ENCODE results near the gene GAB2. TPM values are rescaled to one million over a fixed set of nuclear protein-coding genes. Genes with fewer than 3 reads are reported as not detected.
"Not testable (repeated sequence)": the region's sequence is repeated elsewhere in the genome, so short reads cannot be mapped to it uniquely, and the experiment has no call there.

The GAB2 gene
- total and polyA plus RNA-seq, 2 of the 13 experiments (the other 11 are each of a cell fraction or from before 2014, with no cell fraction given) = 4.1 to 8.6 TPM

- no TSS peak for BruUV-seq (replicated peaks)
- no peaks in the 10 kb centered on the region for H3K36me3 ChIP-seq (replicated peaks in 1 of 2; ENCODE audit: control insufficient read depth in 1 of 2, insufficient read depth in 2 of 2, low read length in 2 of 2)
- H3K4me1 ChIP-seq (ENCODE audit: insufficient read depth, low read length) = peaks cover under 1% of the 10 kb centered on the region; the same call in 1 of the 2 replicates
- in situ Hi-C loops (cut with HindIII; ENCODE audit: extremely low pct_ligation_motif_present, low pct_unique_long_range_greater_than_20kb) (no loop called here), intact Hi-C loops (cut with micrococcal nuclease; ENCODE audit: unreplicated experiment) (no loop called here)
- H3K9me3 ChIP-seq (ENCODE audit: low read length) = no peaks in the 10 kb centered on the region
- H3K27me3 ChIP-seq (ENCODE audit: control insufficient read depth in 1 of 2, insufficient read depth in 2 of 2, low read length in 2 of 2) = no peaks in the 10 kb centered on the region
- ChIA-PET CTCF (ENCODE audit: low intra/inter-chr PET ratio, low total read pairs) (no interaction called here), POLR2A (no interaction called here)
- H4K20me1 ChIP-seq (ENCODE audit: insufficient read depth, low read length) = 0 out of 2 replicates have a peak, but pooled peaks cover 5% of the 10 kb centered on the region
- H3K79me2 ChIP-seq (ENCODE audit: insufficient read depth, low read length) = no peaks in the 10 kb centered on the region
- no peak overlapping the region for H3K4me2 ChIP-seq (ENCODE audit: low read depth, low read length)
- WGBS (ENCODE audit: low lambda C conversion rate) = 93% methylated on average over 3 of the region's 3 CpGs
- H3K4me3 ChIP-seq (replicated peaks in 1 of 3; ENCODE audit: insufficient read depth in 1 of 3, low read depth in 2 of 3, low read length in 3 of 3) = no peak overlapping the region
- DNase-seq (ENCODE audit: low spot score) (no peak), ATAC-seq (no peak), FAIRE-seq (no peak)
- no peak overlapping the region for H2AFZ ChIP-seq (ENCODE audit: low read length)
- no peak overlapping the region for H3K9ac ChIP-seq (ENCODE audit: insufficient read depth, low read depth, low read length)
- no peak overlapping the region for H3K27ac ChIP-seq (ENCODE audit: extremely low read length, insufficient read depth, low read length)
- TF ChIP-seq GABPA (IDR thresholded peaks at IDR 0.05; ENCODE audit: low read depth, low read length) = no peak
- TF ChIP-seq GABPA (CRISPR knock-in tag; IDR thresholded peaks at IDR 0.05; ENCODE audit: low read depth) = no peak
These were observed 57.7 kb downstream of the GAB2 start for GRCh38 chr11:78359921-78360320.

GRCh38 chr11:78357924-78358323 is 59.7 kb downstream of the GAB2 start:
- ATAC-seq; H3K4me2 ChIP-seq (ENCODE audit: low read depth, low read length); CTCF ChIA-PET (ENCODE audit: low intra/inter-chr PET ratio, low total read pairs); POLR2A ChIA-PET; H4K20me1 ChIP-seq (ENCODE audit: insufficient read depth, low read length); H3K36me3 ChIP-seq (replicated peaks in 1 of 2; ENCODE audit: control insufficient read depth in 1 of 2, insufficient read depth in 2 of 2, low read length in 2 of 2); H3K4me1 ChIP-seq (ENCODE audit: insufficient read depth, low read length); H3K27ac ChIP-seq (ENCODE audit: extremely low read length, insufficient read depth, low read length); H3K9ac ChIP-seq (ENCODE audit: insufficient read depth, low read depth, low read length); in situ Hi-C loops (cut with HindIII; ENCODE audit: extremely low pct_ligation_motif_present, low pct_unique_long_range_greater_than_20kb); FAIRE-seq; H3K4me3 ChIP-seq (replicated peaks in 1 of 3; ENCODE audit: insufficient read depth in 1 of 3, low read depth in 2 of 3, low read length in 3 of 3); H3K9me3 ChIP-seq (ENCODE audit: low read length); intact Hi-C loops (cut with micrococcal nuclease; ENCODE audit: unreplicated experiment); DNase-seq (ENCODE audit: low spot score); H2AFZ ChIP-seq (ENCODE audit: low read length); BruUV-seq (replicated peaks); H3K79me2 ChIP-seq (ENCODE audit: insufficient read depth, low read length); H3K27me3 ChIP-seq (ENCODE audit: control insufficient read depth in 1 of 2, insufficient read depth in 2 of 2, low read length in 2 of 2): not testable (repeated sequence)
- 96% methylated on average over 3 of the region's 3 CpGs for WGBS (ENCODE audit: low lambda C conversion rate)

- in situ Hi-C loops (cut with HindIII; ENCODE audit: extremely low pct_ligation_motif_present, low pct_unique_long_range_greater_than_20kb); POLR2A ChIA-PET; H3K79me2 ChIP-seq (ENCODE audit: insufficient read depth, low read length); H3K9me3 ChIP-seq (ENCODE audit: low read length); ATAC-seq; H2AFZ ChIP-seq (ENCODE audit: low read length); DNase-seq (ENCODE audit: low spot score); H3K4me1 ChIP-seq (ENCODE audit: insufficient read depth, low read length); H3K9ac ChIP-seq (ENCODE audit: insufficient read depth, low read depth, low read length); intact Hi-C loops (cut with micrococcal nuclease; ENCODE audit: unreplicated experiment); H3K27ac ChIP-seq (ENCODE audit: extremely low read length, insufficient read depth, low read length); H3K36me3 ChIP-seq (replicated peaks in 1 of 2; ENCODE audit: control insufficient read depth in 1 of 2, insufficient read depth in 2 of 2, low read length in 2 of 2); H3K27me3 ChIP-seq (ENCODE audit: control insufficient read depth in 1 of 2, insufficient read depth in 2 of 2, low read length in 2 of 2); H3K4me3 ChIP-seq (replicated peaks in 1 of 3; ENCODE audit: insufficient read depth in 1 of 3, low read depth in 2 of 3, low read length in 3 of 3); H3K4me2 ChIP-seq (ENCODE audit: low read depth, low read length); H4K20me1 ChIP-seq (ENCODE audit: insufficient read depth, low read length); FAIRE-seq; BruUV-seq (replicated peaks); CTCF ChIA-PET (ENCODE audit: low intra/inter-chr PET ratio, low total read pairs): not testable (repeated sequence)
- WGBS (ENCODE audit: low lambda C conversion rate) = 100% methylated on average over 1 of the region's 1 CpG
These were observed 60.2 kb downstream of the GAB2 start for GRCh38 chr11:78357425-78357824.

- H2AFZ ChIP-seq (ENCODE audit: low read length); H3K9ac ChIP-seq (ENCODE audit: insufficient read depth, low read depth, low read length); H3K4me3 ChIP-seq (replicated peaks in 1 of 3; ENCODE audit: insufficient read depth in 1 of 3, low read depth in 2 of 3, low read length in 3 of 3); POLR2A ChIA-PET; BruUV-seq (replicated peaks); H3K9me3 ChIP-seq (ENCODE audit: low read length); H3K27me3 ChIP-seq (ENCODE audit: control insufficient read depth in 1 of 2, insufficient read depth in 2 of 2, low read length in 2 of 2); H3K79me2 ChIP-seq (ENCODE audit: insufficient read depth, low read length); ATAC-seq; H3K27ac ChIP-seq (ENCODE audit: extremely low read length, insufficient read depth, low read length); H3K4me2 ChIP-seq (ENCODE audit: low read depth, low read length); FAIRE-seq; DNase-seq (ENCODE audit: low spot score); intact Hi-C loops (cut with micrococcal nuclease; ENCODE audit: unreplicated experiment); H3K36me3 ChIP-seq (replicated peaks in 1 of 2; ENCODE audit: control insufficient read depth in 1 of 2, insufficient read depth in 2 of 2, low read length in 2 of 2); CTCF ChIA-PET (ENCODE audit: low intra/inter-chr PET ratio, low total read pairs); H4K20me1 ChIP-seq (ENCODE audit: insufficient read depth, low read length); in situ Hi-C loops (cut with HindIII; ENCODE audit: extremely low pct_ligation_motif_present, low pct_unique_long_range_greater_than_20kb): not testable (repeated sequence)
- 100% methylated on average over 3 of the region's 3 CpGs for WGBS (ENCODE audit: low lambda C conversion rate)
- peaks cover 13% of the 10 kb centered on the region for H3K4me1 ChIP-seq (ENCODE audit: insufficient read depth, low read length)
These were observed 61.9 kb downstream of the GAB2 start for GRCh38 chr11:78355742-78356141.
